ENCODE measurements around the gene DGKI.
A peak's percentile ranks its signal among the peaks of the same experiment; 100 is the strongest.

The DGKI gene

GRCh38 chr7:137670222-137671064 lies 176.3 kb downstream of the DGKI start:
- Histone ChIP-seq H3K27ac (ENCODE audit: low read depth, low read length) (no peak overlapping the region), H3K36me3 (ENCODE audit: control insufficient read depth in 5 of 5, insufficient read depth in 5 of 5, low read length in 5 of 5) (no peaks in the 10 kb centered on the region), H3K4me1 (ENCODE audit: control insufficient read depth in 5 of 5, insufficient read depth in 5 of 5, low read length in 5 of 5) (peaks cover 0 to 22% (median 12%) of the 10 kb centered on the region in 5 donors), H3K4me3 (ENCODE audit: low read depth in 1 of 5, low read length in 5 of 5) (no peak overlapping the region), H3K27me3 (ENCODE audit: control insufficient read depth in 5 of 5, insufficient read depth in 4 of 5, low read length in 5 of 5) (peaks cover 0 to 3% (median 0%) of the 10 kb centered on the region in 5 donors), H3K9me3 (ENCODE audit: control insufficient read depth in 5 of 5, low read length in 5 of 5) (no peaks in the 10 kb centered on the region), H3K9ac (ENCODE audit: low read length in 5 of 5) (no peak overlapping the region)

GRCh38 chr7:137669706-137670105 lies 177.1 kb downstream of the DGKI start:
- Histone ChIP-seq H3K9me3 (ENCODE audit: control insufficient read depth in 5 of 5, low read length in 5 of 5) (no peaks in the 10 kb centered on the region), H3K27me3 (ENCODE audit: control insufficient read depth in 5 of 5, insufficient read depth in 4 of 5, low read length in 5 of 5) (no peaks in the 10 kb centered on the region), H3K9ac (ENCODE audit: low read length in 5 of 5) (no peak overlapping the region), H3K27ac (ENCODE audit: low read depth, low read length) (no peak overlapping the region), H3K36me3 (ENCODE audit: control insufficient read depth in 5 of 5, insufficient read depth in 5 of 5, low read length in 5 of 5) (no peaks in the 10 kb centered on the region), H3K4me3 (ENCODE audit: low read depth in 1 of 5, low read length in 5 of 5) (no peak overlapping the region), H3K4me1 (ENCODE audit: control insufficient read depth in 5 of 5, insufficient read depth in 5 of 5, low read length in 5 of 5) (peaks cover 0 to 22% (median 12%) of the 10 kb centered on the region in 5 donors)

GRCh38 chr7:137668404-137668803 lies 178.4 kb downstream of the DGKI start:
- H3K36me3 ChIP-seq (ENCODE audit: control insufficient read depth in 5 of 5, insufficient read depth in 5 of 5, low read length in 5 of 5), result no peaks in the 10 kb centered on the region
- no peak overlapping the region for H3K27ac ChIP-seq (ENCODE audit: low read depth, low read length)
- H3K9me3 ChIP-seq (ENCODE audit: control insufficient read depth in 5 of 5, low read length in 5 of 5), result no peaks in the 10 kb centered on the region
- H3K4me1 ChIP-seq (ENCODE audit: control insufficient read depth in 5 of 5, insufficient read depth in 5 of 5, low read length in 5 of 5), result peaks cover 0 to 22% (median 12%) of the 10 kb centered on the region in 5 donors
- H3K9ac ChIP-seq (ENCODE audit: low read length in 5 of 5), result no peak overlapping the region
- H3K4me3 ChIP-seq (ENCODE audit: low read depth in 1 of 5, low read length in 5 of 5), result no peak overlapping the region
- H3K27me3 ChIP-seq (ENCODE audit: control insufficient read depth in 5 of 5, insufficient read depth in 4 of 5, low read length in 5 of 5), result no peaks in the 10 kb centered on the region

- H3K36me3 ChIP-seq (ENCODE audit: control insufficient read depth in 5 of 5, insufficient read depth in 5 of 5, low read length in 5 of 5), result no peaks in the 10 kb centered on the region
- H3K9me3 ChIP-seq (ENCODE audit: control insufficient read depth in 5 of 5, low read length in 5 of 5), result no peaks in the 10 kb centered on the region
- H3K27me3 ChIP-seq (ENCODE audit: control insufficient read depth in 5 of 5, insufficient read depth in 4 of 5, low read length in 5 of 5), result no peaks in the 10 kb centered on the region
- H3K27ac ChIP-seq (ENCODE audit: low read depth, low read length), result no peak overlapping the region
- no peak overlapping the region for H3K9ac ChIP-seq (ENCODE audit: low read length in 5 of 5)
- H3K4me1 ChIP-seq (ENCODE audit: control insufficient read depth in 5 of 5, insufficient read depth in 5 of 5, low read length in 5 of 5), result peaks cover 0 to 22% (median 12%) of the 10 kb centered on the region in 5 donors
- H3K4me3 ChIP-seq (ENCODE audit: low read depth in 1 of 5, low read length in 5 of 5), result no peak overlapping the region
Observed at GRCh38 chr7:137667633-137668387, 179.0 kb downstream of the DGKI start.

- H3K27me3 ChIP-seq (ENCODE audit: control insufficient read depth in 5 of 5, insufficient read depth in 4 of 5, low read length in 5 of 5), result no peaks in the 10 kb centered on the region
- no peak overlapping the region for H3K4me3 ChIP-seq (ENCODE audit: low read depth in 1 of 5, low read length in 5 of 5)
- H3K4me1 ChIP-seq (ENCODE audit: control insufficient read depth in 5 of 5, insufficient read depth in 5 of 5, low read length in 5 of 5), result peaks cover 0 to 10% (median 6%) of the 10 kb centered on the region in 5 donors
- H3K9me3 ChIP-seq (ENCODE audit: control insufficient read depth in 5 of 5, low read length in 5 of 5), result no peaks in the 10 kb centered on the region
- no peak overlapping the region for H3K27ac ChIP-seq (ENCODE audit: low read depth, low read length)
- H3K36me3 ChIP-seq (ENCODE audit: control insufficient read depth in 5 of 5, insufficient read depth in 5 of 5, low read length in 5 of 5), result no peaks in the 10 kb centered on the region
- no peak overlapping the region for H3K9ac ChIP-seq (ENCODE audit: low read length in 5 of 5)
Observed at GRCh38 chr7:137664846-137665245, 181.9 kb downstream of the DGKI start.

- Histone ChIP-seq H3K27ac (ENCODE audit: low read depth, low read length) (no peak overlapping the region), H3K27me3 (ENCODE audit: control insufficient read depth in 5 of 5, insufficient read depth in 4 of 5, low read length in 5 of 5) (no peaks in the 10 kb centered on the region), H3K4me1 (ENCODE audit: control insufficient read depth in 5 of 5, insufficient read depth in 5 of 5, low read length in 5 of 5) (peaks cover 3 to 19% (median 9%) of the 10 kb centered on the region in 5 donors), H3K4me3 (ENCODE audit: low read depth in 1 of 5, low read length in 5 of 5) (no peak overlapping the region), H3K9ac (ENCODE audit: low read length in 5 of 5) (no peak overlapping the region), H3K9me3 (ENCODE audit: control insufficient read depth in 5 of 5, low read length in 5 of 5) (no peaks in the 10 kb centered on the region), H3K36me3 (ENCODE audit: control insufficient read depth in 5 of 5, insufficient read depth in 5 of 5, low read length in 5 of 5) (no peaks in the 10 kb centered on the region)
Observed at GRCh38 chr7:137661634-137662033, 185.1 kb downstream of the DGKI start.

GRCh38 chr7:137658190-137658900 lies 188.4 kb downstream of the DGKI start:
- Histone ChIP-seq H3K36me3 (ENCODE audit: control insufficient read depth in 5 of 5, insufficient read depth in 5 of 5, low read length in 5 of 5) (no peaks in the 10 kb centered on the region), H3K4me3 (ENCODE audit: low read depth in 1 of 5, low read length in 5 of 5) (no peak overlapping the region), H3K27ac (ENCODE audit: low read depth, low read length) (no peak overlapping the region)

GRCh38 chr7:137657476-137658189 lies 189.1 kb downstream of the DGKI start:
- Histone ChIP-seq H3K4me3 (ENCODE audit: low read depth in 1 of 5, low read length in 5 of 5) (no peak overlapping the region), H3K27ac (ENCODE audit: low read depth, low read length) (no peak overlapping the region), H3K4me1 (ENCODE audit: control insufficient read depth in 5 of 5, insufficient read depth in 5 of 5, low read length in 5 of 5) (peaks cover 3 to 26% (median 12%) of the 10 kb centered on the region in 5 donors), H3K9ac (ENCODE audit: low read length in 5 of 5) (no peak overlapping the region), H3K9me3 (ENCODE audit: control insufficient read depth in 5 of 5, low read length in 5 of 5) (no peaks in the 10 kb centered on the region), H3K36me3 (ENCODE audit: control insufficient read depth in 5 of 5, insufficient read depth in 5 of 5, low read length in 5 of 5) (no peaks in the 10 kb centered on the region), H3K27me3 (ENCODE audit: control insufficient read depth in 5 of 5, insufficient read depth in 4 of 5, low read length in 5 of 5) (no peaks in the 10 kb centered on the region)

More at GRCh38 chr7:137658190-137658900, 188.4 kb downstream of the DGKI start:
- Histone ChIP-seq H3K4me1 (ENCODE audit: control insufficient read depth in 5 of 5, insufficient read depth in 5 of 5, low read length in 5 of 5) (peaks cover 3 to 26% (median 12%) of the 10 kb centered on the region in 5 donors), H3K9me3 (ENCODE audit: control insufficient read depth in 5 of 5, low read length in 5 of 5) (no peaks in the 10 kb centered on the region), H3K27me3 (ENCODE audit: control insufficient read depth in 5 of 5, insufficient read depth in 4 of 5, low read length in 5 of 5) (no peaks in the 10 kb centered on the region), H3K9ac (ENCODE audit: low read length in 5 of 5) (no peak overlapping the region)

GRCh38 chr7:137656850-137657232 lies 189.9 kb downstream of the DGKI start:
- peak overlapping the region; percentile 42 for H3K27ac ChIP-seq (ENCODE audit: low read depth, low read length)
- no peaks in the 10 kb centered on the region for H3K36me3 ChIP-seq (ENCODE audit: control insufficient read depth in 5 of 5, insufficient read depth in 5 of 5, low read length in 5 of 5)
- no peaks in the 10 kb centered on the region for H3K9me3 ChIP-seq (ENCODE audit: control insufficient read depth in 5 of 5, low read length in 5 of 5)
- no peaks in the 10 kb centered on the region for H3K27me3 ChIP-seq (ENCODE audit: control insufficient read depth in 5 of 5, insufficient read depth in 4 of 5, low read length in 5 of 5)
- no peak overlapping the region for H3K4me3 ChIP-seq (ENCODE audit: low read depth in 1 of 5, low read length in 5 of 5)
- peaks cover 3 to 26% (median 12%) of the 10 kb centered on the region in 5 donors for H3K4me1 ChIP-seq (ENCODE audit: control insufficient read depth in 5 of 5, insufficient read depth in 5 of 5, low read length in 5 of 5)
- H3K9ac ChIP-seq (ENCODE audit: low read length in 5 of 5), result peak overlapping the region in 1 of 5 donors; percentile 44

Measured in subcutaneous abdominal adipose tissue (tissue), 5 donors.